Keratinocyte (primary cell): ENCODE results near the gene TMEM267. TPM values are rescaled to one million over a fixed set of nuclear protein-coding genes. Genes with fewer than 3 reads are reported as not detected.
"Not testable (repeated sequence)": the region's sequence is repeated elsewhere in the genome, so short reads cannot be mapped to it uniquely, and the experiment has no call there.

ENCODE experiments used
- DNase-seq: peaks from one replicate; pipeline ENCODE4 v3.0.0-alpha.2; 2011; ENCODE audit warnings: low read depth, missing footprints, low spot score
- FAIRE-seq: peaks from 2 replicates; lab custom pipeline; 2011; peaks lifted over from hg19 to GRCh38; lab: Jason Lieb, UNC
- H2AFZ ChIP-seq: 2 replicates; pipeline ENCODE4 v1.6.0; 2012; ENCODE audit warnings: low read length, control low read depth, inconsistent platforms; ENCODE audit not compliant: control insufficient read depth
- H3K27ac ChIP-seq: 2 replicates; pipeline ENCODE4 v1.5.1; 2011; ENCODE audit warnings: low read length; ENCODE audit not compliant: control insufficient read depth, insufficient read depth
- H3K27me3 ChIP-seq: 3 replicates; pipeline ENCODE4 v1.6.0; 2011; ENCODE audit warnings: low read length; ENCODE audit not compliant: control insufficient read depth, insufficient read depth; ENCODE audit errors: extremely low read depth
- H3K36me3 ChIP-seq, 2 experiments: 2 replicates in 1 of 2; 3 replicates in 1 of 2; pipeline ENCODE4 v1.5.1; 2011; ENCODE audit warnings: low read length in 2 of 2, mild to moderate bottlenecking in 1 of 2; ENCODE audit not compliant: control insufficient read depth in 2 of 2, insufficient read depth in 2 of 2; ENCODE audit errors: extremely low read depth in 1 of 2
- H3K4me1 ChIP-seq: 3 replicates; pipeline ENCODE4 v1.5.1; 2011; ENCODE audit warnings: low read length; ENCODE audit not compliant: control insufficient read depth, insufficient read depth; ENCODE audit errors: extremely low read depth
- H3K4me2 ChIP-seq: 3 replicates; pipeline ENCODE4 v1.6.0; 2011; ENCODE audit warnings: low read depth, low read length; ENCODE audit not compliant: control insufficient read depth, insufficient read depth; ENCODE audit errors: extremely low read depth
- H3K4me3 ChIP-seq, 3 experiments: fragments of 200-600 bp in 1 of 3; sonication (generic) in 1 of 3; 2 replicates in 2 of 3; 3 replicates in 1 of 3; pipeline ENCODE4 v1.5.1; 2011 to 2016; ENCODE audit warnings: low read length in 3 of 3, mild to moderate bottlenecking in 3 of 3, control low read depth in 2 of 3, inconsistent platforms in 1 of 3, low read depth in 1 of 3, mixed read lengths in 1 of 3, mixed run types in 1 of 3, moderate library complexity in 1 of 3; ENCODE audit not compliant: control insufficient read depth in 2 of 3, insufficient read depth in 2 of 3; ENCODE audit errors: extremely low read depth in 1 of 3
- H3K79me2 ChIP-seq: 2 replicates; pipeline ENCODE4 v1.6.0; 2012; ENCODE audit warnings: low read length; ENCODE audit not compliant: control insufficient read depth, insufficient read depth
- H3K9ac ChIP-seq: 3 replicates; pipeline ENCODE4 v1.6.0; 2011; ENCODE audit warnings: low read length; ENCODE audit not compliant: control insufficient read depth, insufficient read depth; ENCODE audit errors: extremely low read depth
- H3K9me1 ChIP-seq: 3 replicates; pipeline ENCODE4 v1.6.0; 2011; ENCODE audit warnings: low read length; ENCODE audit not compliant: control insufficient read depth, insufficient read depth; ENCODE audit errors: extremely low read depth
- H3K9me3 ChIP-seq: 2 replicates; pipeline ENCODE4 v1.5.1; 2012; ENCODE audit warnings: low read depth, low read length; ENCODE audit not compliant: control insufficient read depth
- H4K20me1 ChIP-seq: 3 replicates; pipeline ENCODE4 v1.6.0; 2011; ENCODE audit warnings: low read length; ENCODE audit not compliant: control insufficient read depth, insufficient read depth; ENCODE audit errors: extremely low read depth
- CTCF ChIP-seq, 3 experiments: IDR thresholded peaks in 1 of 3; conservative IDR thresholded peaks in 1 of 3; optimal IDR thresholded peaks in 1 of 3; 2 replicates in 2 of 3; 3 replicates in 1 of 3; pipeline versions ENCODE3 to v1.5.1; 2011; ENCODE audit warnings: low read length in 3 of 3, mild to moderate bottlenecking in 3 of 3, moderate library complexity in 2 of 3, control low read depth in 1 of 3, inconsistent platforms in 1 of 3; ENCODE audit not compliant: insufficient read depth in 2 of 3; ENCODE audit errors: extremely low read depth in 1 of 3
- EZH2 ChIP-seq: IDR thresholded peaks from one replicate; pipeline ENCODE4 v1.6.1; 2012; ENCODE audit warnings: inconsistent platforms, mild to moderate bottlenecking, low read length, moderate library complexity
- dilution Hi-C: fragments of 300-500 bp; cut with MboI; formaldehyde crosslinking; loops from one replicate; pipeline ENCODE4 v1.7.0; 2020; ENCODE audit warnings: low sequenced_read_pairs; ENCODE audit not compliant: extremely low pct_ligation_motif_present
- polyA plus RNA-seq, 5 experiments: library from polyadenylated mRNA; depleted of rRNA in 3 of 5; stranded (reverse) in 3 of 5; stranded (forward) in 1 of 5; unstranded in 1 of 5; fragments of >200 nt; gene quantifications; 1 replicate in 1 of 5; 2 replicates in 3 of 5; 3 replicates in 1 of 5; pipeline versions ENCODE4 v1.2.1 to v1.2.3, GENCODE V29; 2011 to 2012; ENCODE audit warnings: missing spikeins in 2 of 5, low read depth in 1 of 5, low replicate concordance in 1 of 5

TMEM267 gene
- polyA plus RNA-seq, 1 donor (not counting 4 experiments of a cell fraction or from before 2014, with no cell fraction given), result 30.7 TPM

- DNase-seq, result no peak
- TF ChIP-seq CTCF (optimal IDR thresholded peaks at IDR 0.05 in 1 of 3, IDR thresholded peaks at IDR 0.05 in 1 of 3, conservative IDR thresholded peaks at IDR 0.05 in 1 of 3; ENCODE audit: extremely low read depth in 1 of 3, insufficient read depth in 2 of 3, low read length in 3 of 3) (peak in 2 of 3 experiments; percentile 22 to 28), EZH2 (no peak)
- dilution Hi-C loops, result no loop called here
- H3K9me1 ChIP-seq, result no peaks in the 10 kb centered on the region
- no peak overlapping the region for H3K4me2 ChIP-seq
- no peaks in the 10 kb centered on the region for H3K79me2 ChIP-seq
- no peak for FAIRE-seq
- H3K4me3 ChIP-seq, result no peak overlapping the region
- no peaks in the 10 kb centered on the region for H3K9me3 ChIP-seq
- H2AFZ ChIP-seq, result no peak overlapping the region
- H3K27me3 ChIP-seq, result no peaks in the 10 kb centered on the region
- H3K9ac ChIP-seq, result no peak overlapping the region
- H3K4me1 ChIP-seq, result no peaks in the 10 kb centered on the region
- no peak overlapping the region for H3K27ac ChIP-seq
- H3K36me3 ChIP-seq, result no peaks in the 10 kb centered on the region
- H4K20me1 ChIP-seq, result no peaks in the 10 kb centered on the region
These were observed 13.8 kb downstream of the TMEM267 start for GRCh38 chr5:43469671-43470391.

GRCh38 chr5:43467100-43467499 lies 16.6 kb downstream of the TMEM267 start:
- DNase-seq (no peak), FAIRE-seq (no peak)
- dilution Hi-C loops, result no loop called here
- H3K9me1 ChIP-seq, result no peaks in the 10 kb centered on the region
- no peak overlapping the region for H2AFZ ChIP-seq
- no peaks in the 10 kb centered on the region for H3K27me3 ChIP-seq
- H3K36me3 ChIP-seq, result no peaks in the 10 kb centered on the region
- no peak overlapping the region for H3K4me2 ChIP-seq
- no peak overlapping the region for H3K4me3 ChIP-seq
- H3K4me1 ChIP-seq, result no peaks in the 10 kb centered on the region
- no peaks in the 10 kb centered on the region for H3K79me2 ChIP-seq
- TF ChIP-seq EZH2, result no peak
- TF ChIP-seq CTCF (optimal IDR thresholded peaks at IDR 0.05 in 1 of 3, IDR thresholded peaks at IDR 0.05 in 1 of 3, conservative IDR thresholded peaks at IDR 0.05 in 1 of 3; ENCODE audit: extremely low read depth in 1 of 3, insufficient read depth in 2 of 3, low read length in 3 of 3), result no peak
- no peaks in the 10 kb centered on the region for H3K9me3 ChIP-seq
- no peak overlapping the region for H3K9ac ChIP-seq
- no peak overlapping the region for H3K27ac ChIP-seq
- no peaks in the 10 kb centered on the region for H4K20me1 ChIP-seq

GRCh38 chr5:43465455-43465854 lies 18.2 kb downstream of the TMEM267 start:
- H3K27ac ChIP-seq, H3K79me2 ChIP-seq, H3K4me1 ChIP-seq, H3K27me3 ChIP-seq, H3K9me1 ChIP-seq, FAIRE-seq, H3K9ac ChIP-seq, H2AFZ ChIP-seq, H3K4me3 ChIP-seq, H4K20me1 ChIP-seq, H3K9me3 ChIP-seq, dilution Hi-C loops, H3K4me2 ChIP-seq, DNase-seq, H3K36me3 ChIP-seq: not testable (repeated sequence)
